Ishikawa (cell line): ENCODE measurements around the gene CPNE6.

Source experiments
- CEBPB ChIP-seq: IDR thresholded peaks from 2 replicates; pipeline ENCODE4 v1.6.1; 2012
- CREB1 ChIP-seq: IDR thresholded peaks from 2 replicates; pipeline ENCODE4 v1.6.1; 2012; ENCODE audit warnings: low read depth
- EGR1 ChIP-seq: IDR thresholded peaks from 2 replicates; pipeline ENCODE4 v1.6.1; 2012
- EP300 ChIP-seq: IDR thresholded peaks from 2 replicates; pipeline ENCODE4 v1.6.1; 2012; ENCODE audit warnings: borderline replicate concordance
- FOXM1 ChIP-seq: IDR thresholded peaks from 2 replicates; pipeline ENCODE4 v1.6.1; 2012; ENCODE audit warnings: low read depth, borderline replicate concordance
- NFIC ChIP-seq: IDR thresholded peaks from 2 replicates; pipeline ENCODE4 v1.6.1; 2012
- RAD21 ChIP-seq: IDR thresholded peaks from 2 replicates; pipeline ENCODE4 v1.6.1; 2012; ENCODE audit warnings: low read depth
- TAF1 ChIP-seq: IDR thresholded peaks from 2 replicates; pipeline ENCODE4 v1.6.1; 2012; ENCODE audit warnings: low read depth, mild to moderate bottlenecking
- TCF12 ChIP-seq: IDR thresholded peaks from 2 replicates; pipeline ENCODE4 v1.6.1; 2012; ENCODE audit warnings: low read depth
- TEAD4 ChIP-seq: IDR thresholded peaks from 2 replicates; pipeline ENCODE4 v1.6.1; 2012
- USF1 ChIP-seq: IDR thresholded peaks from 2 replicates; pipeline ENCODE4 v1.6.1; 2012
- YY1 ChIP-seq: IDR thresholded peaks from 2 replicates; pipeline ENCODE4 v1.6.1; 2012; ENCODE audit warnings: low read depth
- ZBTB7A ChIP-seq: IDR thresholded peaks from 2 replicates; pipeline ENCODE4 v1.6.1; 2012; ENCODE audit warnings: low read depth
- TF ChIP-seq, protein P1 (sequence below): IDR thresholded peaks from 2 replicates; pipeline ENCODE4 v1.6.1; 2012
- TF ChIP-seq, protein P2 (sequence below): IDR thresholded peaks from 2 replicates; pipeline ENCODE4 v1.6.1; 2012; ENCODE audit warnings: low read depth, mild to moderate bottlenecking

Gene CPNE6

DNA sequence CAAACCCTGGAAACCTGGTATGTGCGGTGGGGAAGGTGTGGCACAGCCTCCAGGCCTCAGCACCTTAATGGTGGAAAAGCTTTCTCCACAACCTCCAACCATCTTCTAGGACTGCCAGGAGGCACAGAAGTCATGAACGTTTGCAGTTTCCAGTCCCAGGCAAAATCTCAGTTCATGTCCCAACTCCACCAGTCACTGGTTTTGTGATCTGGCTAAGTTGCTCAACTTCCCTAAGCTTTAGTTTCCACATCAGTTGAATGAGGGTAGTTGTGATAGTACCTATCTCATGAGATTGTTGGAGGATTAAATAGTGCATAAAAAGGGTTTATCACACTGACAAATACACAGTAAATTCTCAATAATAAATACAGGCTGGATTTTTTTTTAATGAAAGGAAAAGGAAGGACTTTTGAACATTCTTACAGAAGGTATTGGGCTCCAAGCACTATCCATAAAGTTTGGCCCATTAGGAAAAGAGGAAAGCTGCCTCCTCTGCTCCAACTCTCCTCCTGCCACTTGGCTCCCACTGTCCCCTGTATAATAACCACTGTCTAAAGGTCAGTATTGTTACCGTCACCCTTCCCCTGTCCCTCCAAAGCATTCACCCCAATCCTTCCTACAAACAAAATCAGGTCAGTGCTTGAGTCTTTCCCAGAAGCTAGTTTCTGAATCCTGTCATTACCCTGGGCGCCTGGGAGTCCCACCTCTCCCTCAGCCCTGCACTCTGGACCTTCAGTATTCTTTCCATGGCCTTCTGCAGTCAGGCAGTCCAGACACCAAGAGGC lies 29.0 kb downstream of the CPNE6 start:
- no peak for TF ChIP-seq EGR1
- TF ChIP-seq RAD21: no peak
- no peak for TF ChIP-seq CEBPB
- TF ChIP-seq, protein P1, sequence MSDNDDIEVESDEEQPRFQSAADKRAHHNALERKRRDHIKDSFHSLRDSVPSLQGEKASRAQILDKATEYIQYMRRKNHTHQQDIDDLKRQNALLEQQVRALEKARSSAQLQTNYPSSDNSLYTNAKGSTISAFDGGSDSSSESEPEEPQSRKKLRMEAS: no peak
- no peak for TF ChIP-seq YY1
- no peak for TF ChIP-seq USF1
- no peak for TF ChIP-seq EP300
- no peak for TF ChIP-seq ZBTB7A
- TF ChIP-seq FOXM1: no peak
- TF ChIP-seq TAF1: no peak
- no peak for TF ChIP-seq TCF12
- TF ChIP-seq, protein P2, sequence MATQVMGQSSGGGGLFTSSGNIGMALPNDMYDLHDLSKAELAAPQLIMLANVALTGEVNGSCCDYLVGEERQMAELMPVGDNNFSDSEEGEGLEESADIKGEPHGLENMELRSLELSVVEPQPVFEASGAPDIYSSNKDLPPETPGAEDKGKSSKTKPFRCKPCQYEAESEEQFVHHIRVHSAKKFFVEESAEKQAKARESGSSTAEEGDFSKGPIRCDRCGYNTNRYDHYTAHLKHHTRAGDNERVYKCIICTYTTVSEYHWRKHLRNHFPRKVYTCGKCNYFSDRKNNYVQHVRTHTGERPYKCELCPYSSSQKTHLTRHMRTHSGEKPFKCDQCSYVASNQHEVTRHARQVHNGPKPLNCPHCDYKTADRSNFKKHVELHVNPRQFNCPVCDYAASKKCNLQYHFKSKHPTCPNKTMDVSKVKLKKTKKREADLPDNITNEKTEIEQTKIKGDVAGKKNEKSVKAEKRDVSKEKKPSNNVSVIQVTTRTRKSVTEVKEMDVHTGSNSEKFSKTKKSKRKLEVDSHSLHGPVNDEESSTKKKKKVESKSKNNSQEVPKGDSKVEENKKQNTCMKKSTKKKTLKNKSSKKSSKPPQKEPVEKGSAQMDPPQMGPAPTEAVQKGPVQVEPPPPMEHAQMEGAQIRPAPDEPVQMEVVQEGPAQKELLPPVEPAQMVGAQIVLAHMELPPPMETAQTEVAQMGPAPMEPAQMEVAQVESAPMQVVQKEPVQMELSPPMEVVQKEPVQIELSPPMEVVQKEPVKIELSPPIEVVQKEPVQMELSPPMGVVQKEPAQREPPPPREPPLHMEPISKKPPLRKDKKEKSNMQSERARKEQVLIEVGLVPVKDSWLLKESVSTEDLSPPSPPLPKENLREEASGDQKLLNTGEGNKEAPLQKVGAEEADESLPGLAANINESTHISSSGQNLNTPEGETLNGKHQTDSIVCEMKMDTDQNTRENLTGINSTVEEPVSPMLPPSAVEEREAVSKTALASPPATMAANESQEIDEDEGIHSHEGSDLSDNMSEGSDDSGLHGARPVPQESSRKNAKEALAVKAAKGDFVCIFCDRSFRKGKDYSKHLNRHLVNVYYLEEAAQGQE: no peak
- TF ChIP-seq TEAD4: no peak
- no peak for TF ChIP-seq NFIC
- no peak for TF ChIP-seq CREB1

GRCh38 chr14:24100982-24101494 lies 29.7 kb downstream of the CPNE6 start:
- TF ChIP-seq EGR1 (no peak), RAD21 (no peak), TEAD4 (no peak), TCF12 (no peak), TAF1 (no peak), CREB1 (no peak)
- TF ChIP-seq, protein P2: no peak

- TF ChIP-seq RAD21 (no peak), TAF1 (no peak)
These were observed 31.1 kb downstream of the CPNE6 start for GRCh38 chr14:24102357-24103048.

DNA sequence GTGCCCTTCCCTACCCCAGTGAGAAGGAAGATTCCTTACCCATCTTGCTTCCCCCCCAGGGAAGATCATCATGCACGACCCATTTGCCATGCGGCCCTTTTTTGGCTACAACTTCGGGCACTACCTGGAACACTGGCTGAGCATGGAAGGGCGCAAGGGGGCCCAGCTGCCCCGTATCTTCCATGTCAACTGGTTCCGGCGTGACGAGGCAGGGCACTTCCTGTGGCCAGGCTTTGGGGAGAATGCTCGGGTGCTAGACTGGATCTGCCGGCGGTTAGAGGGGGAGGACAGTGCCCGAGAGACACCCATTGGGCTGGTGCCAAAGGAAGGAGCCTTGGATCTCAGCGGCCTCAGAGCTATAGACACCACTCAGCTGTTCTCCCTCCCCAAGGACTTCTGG lies 32.1 kb downstream of the CPNE6 start:
- TF ChIP-seq USF1: no peak
- TF ChIP-seq CREB1: no peak
- TF ChIP-seq TAF1: no peak
- TF ChIP-seq EGR1: no peak
- no peak for TF ChIP-seq RAD21
- TF ChIP-seq, protein P1: no peak
- no peak for TF ChIP-seq NFIC
- TF ChIP-seq, protein P2: no peak
- TF ChIP-seq YY1: no peak
- TF ChIP-seq FOXM1: no peak
- TF ChIP-seq ZBTB7A: no peak
- no peak for TF ChIP-seq TCF12
- TF ChIP-seq EP300: no peak
